Astrocyte of the hippocampus (primary cell): ENCODE data around the gene SESN1.
"Not testable (repeated sequence)": the region's sequence is repeated elsewhere in the genome, so short reads cannot be mapped to it uniquely, and the experiment has no call there.

Experiments used
- DNase-seq: peaks from one replicate; pipeline ENCODE4 v3.0.0; 2011; ENCODE audit warnings: low read depth, low spot score

Gene SESN1

GRCh38 chr6:109095036-109095834 is 589 bp upstream of the SESN1 start, which contains the start of gene CEP57L1:
Gene CEP57L1, plus strand, starts transcription at chr6:109095507. Its CDS starts 49,715 bp downstream, at chr6:109145222.
- DNase-seq: peak; percentile 98

- DNase-seq: peak; percentile 18
These were observed 772 bp downstream of the SESN1 start for GRCh38 chr6:109093732-109094415.

GRCh38 chr6:109092074-109092473 is 2.6 kb downstream of the SESN1 start:
- no peak for DNase-seq

- DNase-seq: no peak
These were observed 3.2 kb downstream of the SESN1 start for GRCh38 chr6:109091314-109092024.

- no peak for DNase-seq
These were observed 5.7 kb downstream of the SESN1 start for GRCh38 chr6:109088995-109089394.

- no peak for DNase-seq
These were observed 6.9 kb downstream of the SESN1 start for GRCh38 chr6:109087661-109088264.

GRCh38 chr6:109084146-109084545 is 10.5 kb downstream of the SESN1 start:
- not testable (repeated sequence) for DNase-seq

GRCh38 chr6:109083657-109084056 is 11.0 kb downstream of the SESN1 start:
- DNase-seq: no peak

- DNase-seq: no peak
These were observed 12.5 kb downstream of the SESN1 start for GRCh38 chr6:109082188-109082577.

GRCh38 chr6:109081516-109082187 is 13.0 kb downstream of the SESN1 start:
- DNase-seq: no peak

GRCh38 chr6:109081026-109081425 is 13.6 kb downstream of the SESN1 start:
- DNase-seq: no peak

- DNase-seq: no peak
These were observed 14.7 kb downstream of the SESN1 start for GRCh38 chr6:109079981-109080380.

- no peak for DNase-seq
These were observed 18.3 kb downstream of the SESN1 start for GRCh38 chr6:109076377-109076776.

- DNase-seq: no peak
These were observed 18.7 kb downstream of the SESN1 start for GRCh38 chr6:109075934-109076333.

- no peak for DNase-seq
These were observed 20.6 kb downstream of the SESN1 start for GRCh38 chr6:109074133-109074415.

GRCh38 chr6:109073344-109074132 is 21.1 kb downstream of the SESN1 start:
- DNase-seq: peak; percentile 79

- DNase-seq: peak; percentile 22
These were observed 23.3 kb downstream of the SESN1 start for GRCh38 chr6:109071125-109071917.

GRCh38 chr6:109069746-109070145 is 24.9 kb downstream of the SESN1 start:
- DNase-seq: no peak

GRCh38 chr6:109062767-109063352 is 31.8 kb downstream of the SESN1 start:
- DNase-seq: no peak

GRCh38 chr6:109062216-109062615 is 32.4 kb downstream of the SESN1 start:
- DNase-seq: no peak
